NAMALWA (cell line): ENCODE data around the gene PUM1.
"Not testable (repeated sequence)": the region's sequence is repeated elsewhere in the genome, so short reads cannot be mapped to it uniquely, and the experiment has no call there.

ENCODE experiments used
- DNase-seq: peaks from one replicate; pipeline ENCODE4 v3.0.0-alpha.2; 2015; ENCODE audit warnings: low spot score

PUM1 gene

GRCh38 chr1:31064111-31064717 lies 1.3 kb downstream of the PUM1 start:
- no peak for DNase-seq

DNA sequence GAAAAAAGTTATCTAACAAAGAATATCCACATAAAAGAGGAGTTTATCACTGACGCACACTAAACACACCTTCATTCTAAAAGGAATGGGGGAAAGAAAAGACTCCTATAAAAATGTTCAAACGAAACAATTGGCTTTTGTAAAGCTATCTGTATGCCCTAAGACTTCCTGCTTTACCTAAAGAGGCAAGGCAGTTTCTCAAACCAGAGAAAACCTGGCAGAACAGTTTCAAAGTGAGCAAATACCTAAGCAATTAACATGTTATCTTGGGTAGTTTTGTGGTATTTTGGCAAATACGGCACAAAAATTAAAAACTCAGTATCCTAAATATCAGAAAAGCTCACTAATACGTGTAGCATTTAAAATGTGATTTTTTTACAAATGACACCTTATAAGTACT lies 1.9 kb downstream of the PUM1 start:
- peak; percentile 40 for DNase-seq

DNA sequence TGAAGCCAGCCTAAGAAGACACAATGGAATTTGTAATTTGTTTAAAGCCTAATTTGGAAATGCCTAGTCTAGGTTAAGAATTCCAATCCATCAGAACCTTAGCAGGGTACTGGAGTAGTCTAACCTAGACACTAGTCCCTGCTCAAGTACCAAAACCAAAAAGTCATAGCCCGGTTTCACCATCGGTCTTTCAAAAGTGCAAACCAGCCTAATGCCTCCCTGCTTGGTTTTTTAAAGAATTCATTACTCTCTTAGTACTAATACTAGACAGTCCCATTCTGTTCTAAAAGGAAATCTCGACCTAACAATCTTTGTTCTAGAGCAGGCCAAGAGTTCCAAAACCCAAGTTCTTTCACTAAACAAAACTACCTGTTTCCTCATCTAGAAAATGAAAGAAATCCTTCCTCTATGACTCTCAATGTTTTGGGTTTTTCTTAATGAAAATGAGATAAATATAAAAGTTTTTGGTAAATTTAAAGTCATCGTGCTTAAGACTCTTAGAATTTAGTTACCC lies 2.6 kb downstream of the PUM1 start:
- no peak for DNase-seq

DNA sequence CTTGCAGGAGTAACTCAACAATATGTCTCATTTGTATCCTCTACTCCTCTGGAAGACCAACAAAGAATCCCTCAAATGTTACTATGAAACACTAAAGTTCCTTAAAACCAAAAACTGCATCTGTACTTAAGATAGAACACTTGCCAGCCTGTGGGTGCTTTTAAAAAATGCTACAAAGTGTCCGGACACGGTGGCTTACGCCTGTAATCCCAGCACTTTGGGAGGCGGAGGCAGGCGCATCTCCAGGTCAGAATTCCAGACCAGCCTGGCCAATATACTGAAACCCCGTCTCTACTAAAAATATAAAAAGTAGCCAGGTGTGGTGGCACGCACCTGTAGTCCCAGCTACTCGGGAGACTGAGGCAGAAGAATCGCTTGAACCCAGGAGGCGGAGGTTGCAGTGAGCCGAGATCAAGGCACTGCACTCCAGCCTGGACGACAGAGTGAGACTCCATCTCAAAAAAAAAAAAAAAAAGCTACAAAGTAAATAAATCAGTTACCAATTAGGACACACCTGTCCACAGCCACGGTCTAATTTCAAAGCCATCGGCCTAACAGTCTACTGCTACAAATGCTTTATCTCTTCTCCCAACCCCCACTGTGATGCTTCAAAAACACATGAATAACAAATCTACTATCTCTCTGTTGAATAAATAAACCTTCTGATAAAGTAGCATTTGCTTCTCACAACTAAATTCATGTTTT lies 3.2 kb downstream of the PUM1 start:
- not testable (repeated sequence) for DNase-seq

DNA sequence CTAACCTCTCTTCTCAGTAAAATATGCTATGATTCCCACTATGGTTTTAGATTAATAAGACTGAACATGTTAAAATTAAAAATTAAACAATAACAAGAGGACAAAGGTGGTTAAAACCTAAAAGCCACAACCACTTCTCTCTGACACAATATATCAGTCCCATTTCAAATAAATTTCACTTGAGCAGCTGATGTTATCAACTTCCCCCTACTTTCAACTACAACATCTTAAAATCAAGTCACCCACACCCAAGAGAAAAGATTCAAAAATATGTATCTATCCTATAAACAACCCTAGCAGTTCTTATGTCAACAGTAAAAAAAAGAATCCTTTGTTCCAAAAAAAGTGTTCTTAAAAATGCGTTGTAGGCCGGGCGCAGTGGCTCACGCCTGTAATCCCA lies 7.5 kb downstream of the PUM1 start:
- no peak for DNase-seq

GRCh38 chr1:31055953-31056352 lies 9.6 kb downstream of the PUM1 start:
- DNase-seq, result no peak

GRCh38 chr1:31055501-31055900 lies 10.0 kb downstream of the PUM1 start:
- DNase-seq, result no peak

DNA sequence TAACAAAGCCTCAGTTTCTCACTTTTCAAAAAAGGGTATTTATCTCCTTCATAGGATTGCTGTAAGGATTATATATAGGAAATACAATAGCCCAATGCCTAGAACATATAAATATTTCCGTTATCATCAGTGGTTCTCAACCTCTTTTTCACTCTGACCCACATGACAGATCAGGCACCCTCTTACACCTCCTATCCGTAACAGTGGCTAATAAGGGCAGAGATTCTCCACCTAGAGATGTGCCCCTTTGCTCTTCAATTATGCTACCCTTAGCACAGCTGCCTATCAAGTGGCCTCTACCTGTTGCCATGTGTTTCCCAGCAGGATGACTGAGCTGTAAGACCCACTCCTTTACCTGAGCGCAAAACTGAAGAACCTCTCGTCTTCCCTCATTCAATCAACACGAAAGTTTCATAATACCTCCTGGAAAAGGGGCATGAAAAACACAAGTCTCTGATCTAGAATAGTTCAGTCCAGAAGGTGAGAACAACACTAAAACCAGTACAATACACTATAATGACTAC lies 10.5 kb downstream of the PUM1 start:
- no peak for DNase-seq

GRCh38 chr1:31054349-31054748 lies 11.2 kb downstream of the PUM1 start:
- no peak for DNase-seq

- not testable (repeated sequence) for DNase-seq
Observed at GRCh38 chr1:31052613-31053012, 12.9 kb downstream of the PUM1 start.

DNA sequence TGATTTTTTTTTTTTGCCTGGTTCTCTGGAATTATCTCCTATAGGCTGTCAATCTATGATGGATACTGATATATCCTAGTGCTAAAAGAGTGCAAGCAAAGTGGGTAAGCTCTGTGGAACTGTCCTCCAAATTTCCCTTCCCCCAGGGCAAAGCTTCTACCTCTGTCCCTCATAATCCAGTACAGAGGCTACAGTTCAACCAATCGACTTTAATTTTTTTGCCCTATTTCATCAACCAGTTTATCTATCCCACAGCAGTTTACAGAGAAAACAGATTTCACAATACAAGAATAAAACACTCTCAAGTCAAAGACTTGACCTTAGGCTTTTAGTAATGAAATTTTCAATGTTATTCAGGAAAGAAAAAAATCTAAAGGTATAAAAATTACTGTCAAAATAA lies 13.9 kb downstream of the PUM1 start:
- no peak for DNase-seq

DNA sequence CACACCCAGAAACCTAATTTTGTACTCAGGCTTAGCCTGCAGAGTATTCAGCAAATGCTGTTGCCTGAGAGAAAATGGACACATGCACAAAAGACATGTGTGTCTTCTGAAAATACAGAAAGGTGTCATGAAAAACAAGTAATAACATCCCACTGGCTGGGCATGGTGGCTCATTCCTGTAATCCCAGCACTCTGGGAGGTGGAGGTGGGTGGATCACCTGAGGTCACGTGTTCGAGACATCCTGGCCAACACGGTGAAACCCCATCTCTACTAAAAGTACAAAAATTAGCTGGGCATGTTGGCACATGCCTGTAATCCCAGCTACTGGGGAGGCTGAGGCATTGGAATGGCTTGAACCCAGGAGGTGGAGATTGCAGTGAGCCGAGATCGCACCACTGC lies 18.0 kb downstream of the PUM1 start:
- DNase-seq, result not testable (repeated sequence)

DNA sequence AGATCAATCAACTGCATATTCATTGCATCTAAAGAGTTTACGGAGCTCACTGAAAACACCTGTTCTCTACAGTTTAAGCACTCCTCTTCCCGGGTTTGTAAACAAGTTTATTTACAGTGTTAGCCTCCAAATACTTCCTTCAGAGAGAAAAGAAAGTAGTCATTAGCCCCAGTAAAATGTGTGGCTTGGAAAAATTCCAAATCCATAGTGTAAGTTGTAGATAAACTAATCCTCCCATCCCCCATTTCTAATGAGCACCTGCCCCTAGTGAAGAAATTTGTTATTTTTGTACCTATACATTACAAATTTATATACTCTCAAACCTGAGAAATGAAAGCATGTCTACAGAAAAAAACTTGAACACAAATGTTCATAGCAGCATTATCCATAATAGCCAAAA lies 21.9 kb downstream of the PUM1 start:
- DNase-seq, result no peak

GRCh38 chr1:31042656-31043055 lies 22.9 kb downstream of the PUM1 start:
- no peak for DNase-seq

GRCh38 chr1:31041529-31041928 lies 24.0 kb downstream of the PUM1 start:
- no peak for DNase-seq

DNA sequence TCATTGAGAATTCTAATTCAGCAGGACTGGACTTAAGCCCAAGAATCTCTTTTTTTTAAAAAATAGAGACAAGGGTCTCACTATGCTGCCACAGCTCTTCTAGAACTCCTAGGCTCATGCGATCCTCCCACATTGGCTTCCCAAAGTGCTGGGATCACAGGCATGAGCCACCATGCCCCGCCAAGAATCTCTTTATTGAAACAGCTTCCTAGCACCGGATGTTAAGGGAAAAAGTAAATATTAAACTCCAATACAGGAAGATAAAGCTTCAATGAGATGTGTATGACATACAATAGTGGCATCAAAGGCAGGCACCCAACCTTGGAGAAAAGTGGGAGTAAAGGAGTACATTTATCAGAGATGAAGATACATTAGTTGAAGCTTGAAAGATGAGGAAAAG lies 25.5 kb downstream of the PUM1 start:
- DNase-seq, result no peak

- DNase-seq, result not testable (repeated sequence)
Observed at GRCh38 chr1:31038935-31039334, 26.6 kb downstream of the PUM1 start.

GRCh38 chr1:31038360-31038759 lies 27.2 kb downstream of the PUM1 start:
- DNase-seq, result no peak

DNA sequence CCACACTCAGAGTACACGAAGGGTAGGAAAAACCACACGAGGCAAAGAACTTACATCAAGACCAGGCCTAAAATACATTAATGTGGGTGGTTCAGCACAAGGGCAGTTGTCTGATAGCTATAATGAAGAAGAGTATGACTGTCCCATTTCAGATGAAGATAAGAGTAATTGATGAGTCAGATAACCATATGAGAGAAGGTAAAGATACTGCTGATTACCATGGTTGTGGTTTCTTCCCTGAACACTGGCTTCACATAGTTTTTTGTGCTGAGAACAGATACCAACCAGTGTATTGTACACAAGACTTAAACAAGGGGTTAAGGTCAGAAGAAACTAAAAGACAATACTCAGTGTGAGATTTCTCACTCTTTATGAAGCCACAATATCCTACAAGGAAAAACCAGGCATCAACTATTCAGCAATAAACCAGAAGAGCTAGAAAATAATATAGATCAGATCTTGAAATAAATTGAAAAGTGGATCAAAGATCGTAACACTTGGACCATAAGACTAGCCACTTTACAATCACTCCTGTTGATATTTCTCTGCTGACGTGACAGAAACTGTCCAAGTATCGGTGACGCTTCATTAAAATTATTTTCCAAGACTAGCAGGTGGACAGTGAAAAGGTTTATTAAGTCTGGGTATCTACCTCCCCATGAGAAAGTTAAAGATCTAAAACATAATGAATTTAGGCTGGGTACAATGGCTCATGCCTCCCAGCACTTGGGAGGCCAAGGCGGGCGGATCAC lies 28.6 kb downstream of the PUM1 start:
- no peak for DNase-seq

- no peak for DNase-seq
Observed at GRCh38 chr1:31033598-31033997, 31.9 kb downstream of the PUM1 start.

GRCh38 chr1:31032266-31032665 lies 33.3 kb downstream of the PUM1 start:
- DNase-seq, result no peak

- no peak for DNase-seq
Observed at GRCh38 chr1:31031330-31032143, 34.0 kb downstream of the PUM1 start.
